GM23338 (cell line): Measurements from ENCODE around the gene DYRK4. TPM values are rescaled to one million over a fixed set of nuclear protein-coding genes. Genes with fewer than 3 reads are reported as not detected.

Experiments used
- ATAC-seq: fragments of 200-7000 bp; cut with Tn5 transposase; 3 replicates; pipeline ENCODE4 v1.9.1; 2020
- DNase-seq: peaks from one replicate; pipeline ENCODE4 v3.0.0-alpha.2; 2015; ENCODE audit warnings: low spot score
- H2AFZ ChIP-seq: fragments of 200-600 bp; sonication (generic); 2 replicates; pipeline ENCODE4 v1.8.0; 2016; ENCODE audit warnings: antibody characterized with exemption, mild to moderate bottlenecking, moderate library complexity
- H3F3A ChIP-seq: fragments of 200-600 bp; sonication (generic); replicated peaks from 2 replicates; pipeline ENCODE4 v1.8.0; 2017; ENCODE audit warnings: antibody characterized with exemption, mixed run types, low read depth
- H3K27ac ChIP-seq: fragments of 200-600 bp; sonication (generic); 2 replicates; pipeline ENCODE4 v1.6.1; 2016; ENCODE audit warnings: low read depth
- H3K27me3 ChIP-seq: fragments of 200-600 bp; sonication (generic); 2 replicates; pipeline ENCODE4 v1.8.0; 2016; ENCODE audit warnings: mild to moderate bottlenecking, mixed run types, moderate library complexity; ENCODE audit not compliant: insufficient read depth
- H3K36me3 ChIP-seq: fragments of 200-600 bp; sonication (generic); 2 replicates; pipeline ENCODE4 v1.8.0; 2016; ENCODE audit warnings: mild to moderate bottlenecking; ENCODE audit not compliant: insufficient read depth
- H3K4me1 ChIP-seq: fragments of 200-600 bp; sonication (generic); 2 replicates; pipeline ENCODE4 v1.8.0; 2016; ENCODE audit warnings: mild to moderate bottlenecking, moderate library complexity; ENCODE audit not compliant: insufficient read depth
- H3K4me2 ChIP-seq: fragments of 200-600 bp; sonication (generic); 2 replicates; pipeline ENCODE4 v1.7.1; 2017; ENCODE audit warnings: mixed run types
- H3K4me3 ChIP-seq: fragments of 200-600 bp; sonication (generic); 2 replicates; pipeline ENCODE4 v1.6.1; 2016; ENCODE audit warnings: mixed run types
- H3K79me2 ChIP-seq: fragments of 200-600 bp; sonication (generic); replicated peaks from 2 replicates; pipeline ENCODE4 v1.8.0; 2017; ENCODE audit warnings: mild to moderate bottlenecking; ENCODE audit not compliant: insufficient read depth
- H3K9me2 ChIP-seq: fragments of 200-600 bp; sonication (generic); 2 replicates; pipeline ENCODE4 v1.8.0; 2017; ENCODE audit not compliant: insufficient read depth
- H4K20me1 ChIP-seq: fragments of 200-600 bp; sonication (generic); replicated peaks from 2 replicates; pipeline ENCODE4 v1.8.0; 2017; ENCODE audit warnings: mild to moderate bottlenecking; ENCODE audit not compliant: insufficient read depth
- H3K27ac Mint-ChIP-seq: 2 replicates; pipeline ENCODE4 v1.8.0; 2020; ENCODE audit warnings: inconsistent platforms, mild to moderate bottlenecking, moderate library complexity, mixed read lengths
- H3K27me3 Mint-ChIP-seq: 3 replicates; pipeline ENCODE4 v1.8.0; 2022; ENCODE audit warnings: low read depth, mild to moderate bottlenecking, moderate library complexity, mixed read lengths, inconsistent platforms; ENCODE audit not compliant: insufficient read depth, poor library complexity
- H3K36me3 Mint-ChIP-seq: 3 replicates; pipeline ENCODE4 v1.8.0; 2021; ENCODE audit warnings: low read depth, mild to moderate bottlenecking, inconsistent platforms, moderate library complexity, mixed read lengths
- H3K4me1 Mint-ChIP-seq: 3 replicates; pipeline ENCODE4 v1.8.0; 2020; ENCODE audit warnings: mild to moderate bottlenecking, inconsistent platforms, mixed read lengths
- H3K4me3 Mint-ChIP-seq: 3 replicates; pipeline ENCODE4 v1.8.0; 2021; ENCODE audit warnings: moderate library complexity, mild to moderate bottlenecking, inconsistent platforms, mixed read lengths
- H3K9me3 Mint-ChIP-seq: 3 replicates; pipeline ENCODE4 v1.8.0; 2020; ENCODE audit warnings: moderate library complexity, mild to moderate bottlenecking, inconsistent platforms, mixed read lengths
- EZH2 ChIP-seq: fragments of 200-600 bp; sonication (generic); IDR thresholded peaks from one replicate; pipeline ENCODE4 v1.8.0; 2017; ENCODE audit warnings: antibody characterized with exemption, mild to moderate bottlenecking, low read depth; ENCODE audit not compliant: unreplicated experiment
- EZH2phosphoT487 ChIP-seq: fragments of 200-600 bp; sonication (generic); IDR thresholded peaks from one replicate; pipeline ENCODE4 v1.8.1; 2018; ENCODE audit warnings: antibody characterized with exemption; ENCODE audit not compliant: unreplicated experiment
- JUNB ChIP-seq: IDR thresholded peaks from one replicate; pipeline ENCODE4 v1.6.1; 2016; ENCODE audit warnings: antibody characterized with exemption; ENCODE audit not compliant: unreplicated experiment
- POLR2AphosphoS5 ChIP-seq: IDR thresholded peaks from 2 replicates; pipeline ENCODE4 v1.6.1; 2016; ENCODE audit warnings: antibody characterized with exemption, low read depth
- REST ChIP-seq: IDR thresholded peaks from one replicate; pipeline ENCODE4 v1.6.1; 2018; ENCODE audit warnings: antibody characterized with exemption; ENCODE audit not compliant: unreplicated experiment
- ZNF114 ChIP-seq: fragments of 250-450 bp; sonication (Bioruptor Pico); IDR thresholded peaks from 2 replicates; pipeline ENCODE4 v1.5.0; 2020; ENCODE audit warnings: mild to moderate bottlenecking, moderate library complexity
- ZNF331 ChIP-seq: fragments of 250-450 bp; sonication (Bioruptor Pico); IDR thresholded peaks from 2 replicates; pipeline ENCODE4 v1.5.0; 2020; ENCODE audit warnings: low read depth, mild to moderate bottlenecking, moderate library complexity
- ZNF462 ChIP-seq: fragments of 250-450 bp; sonication (Bioruptor Pico); IDR thresholded peaks from 2 replicates; pipeline ENCODE4 v1.5.0; 2020; ENCODE audit warnings: mild to moderate bottlenecking, moderate library complexity
- polyA plus RNA-seq: library from polyadenylated mRNA; unstranded; fragments of >200 nt; fragmentation: Nextera tagmentation; extraction: Ambion mirVana; gene quantifications from 2 replicates; pipeline ENCODE4 v1.2.1, GENCODE V29; 2016
- total RNA-seq: library from RNA; depleted of rRNA; stranded (reverse); fragments of >200 nt; shearing (Covaris generic); gene quantifications from 2 replicates; pipeline ENCODE4 v1.2.3, GENCODE V29; 2014
- TF ChIP-seq, protein P1 (sequence below): IDR thresholded peaks from 2 replicates; pipeline ENCODE4 v1.6.1; 2016; ENCODE audit warnings: antibody characterized with exemption
- TF ChIP-seq, protein P2 (sequence below), 2 experiments: fragments of 200-600 bp in 1 of 2; sonication (generic) in 1 of 2; conservative IDR thresholded peaks; 2 replicates each; pipeline versions ENCODE4 v1.5.1 to v1.6.1; 2016 to 2017; ENCODE audit warnings: antibody characterized with exemption in 2 of 2, low read depth in 2 of 2, mild to moderate bottlenecking in 2 of 2, moderate library complexity in 1 of 2

DYRK4 gene
- total and polyA plus RNA-seq, 2 experiments from 2014 or later: 11.3 to 16.9 TPM

GRCh38 chr12:4584896-4585295, 22.9 kb downstream of the DYRK4 start (continued):
- TF ChIP-seq ZNF462 (CRISPR knock-in tag): no peak
- no peak for TF ChIP-seq EZH2
- no peak for TF ChIP-seq JUNB
- no peak for TF ChIP-seq ZNF331 (CRISPR knock-in tag)

- Histone ChIP-seq H3K79me2 (no peaks in the 10 kb centered on the region), H3K4me1 (peaks cover 7% of the 10 kb centered on the region; the same call in 1 of the 2 replicates), H3K27me3 (no peaks in the 10 kb centered on the region), H3K4me2 (no peak overlapping the region), H2AFZ (peak overlapping the region; percentile 96), H3K4me3 (no peak overlapping the region), H4K20me1 (no peaks in the 10 kb centered on the region), H3K9me2 (no peaks in the 10 kb centered on the region), H3F3A (no peaks in the 10 kb centered on the region), H3K36me3 (no peaks in the 10 kb centered on the region), H3K27ac (no peak overlapping the region)
- Mint-ChIP-seq H3K4me1 (peaks cover 11% of the 10 kb centered on the region), H3K27me3 (peaks cover 1% of the 10 kb centered on the region), H3K9me3 (no peaks in the 10 kb centered on the region), H3K27ac (no peak overlapping the region), H3K4me3 (no peak overlapping the region), H3K36me3 (no peaks in the 10 kb centered on the region)
- DNase-seq: no peak
- ATAC-seq: no peak
- TF ChIP-seq REST: no peak
- no peak for TF ChIP-seq EZH2phosphoT487
- no peak for TF ChIP-seq ZNF331 (CRISPR knock-in tag)
- no peak for TF ChIP-seq POLR2AphosphoS5
- TF ChIP-seq, protein P1, sequence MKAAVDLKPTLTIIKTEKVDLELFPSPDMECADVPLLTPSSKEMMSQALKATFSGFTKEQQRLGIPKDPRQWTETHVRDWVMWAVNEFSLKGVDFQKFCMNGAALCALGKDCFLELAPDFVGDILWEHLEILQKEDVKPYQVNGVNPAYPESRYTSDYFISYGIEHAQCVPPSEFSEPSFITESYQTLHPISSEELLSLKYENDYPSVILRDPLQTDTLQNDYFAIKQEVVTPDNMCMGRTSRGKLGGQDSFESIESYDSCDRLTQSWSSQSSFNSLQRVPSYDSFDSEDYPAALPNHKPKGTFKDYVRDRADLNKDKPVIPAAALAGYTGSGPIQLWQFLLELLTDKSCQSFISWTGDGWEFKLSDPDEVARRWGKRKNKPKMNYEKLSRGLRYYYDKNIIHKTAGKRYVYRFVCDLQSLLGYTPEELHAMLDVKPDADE: no peak
- TF ChIP-seq, protein P2, sequence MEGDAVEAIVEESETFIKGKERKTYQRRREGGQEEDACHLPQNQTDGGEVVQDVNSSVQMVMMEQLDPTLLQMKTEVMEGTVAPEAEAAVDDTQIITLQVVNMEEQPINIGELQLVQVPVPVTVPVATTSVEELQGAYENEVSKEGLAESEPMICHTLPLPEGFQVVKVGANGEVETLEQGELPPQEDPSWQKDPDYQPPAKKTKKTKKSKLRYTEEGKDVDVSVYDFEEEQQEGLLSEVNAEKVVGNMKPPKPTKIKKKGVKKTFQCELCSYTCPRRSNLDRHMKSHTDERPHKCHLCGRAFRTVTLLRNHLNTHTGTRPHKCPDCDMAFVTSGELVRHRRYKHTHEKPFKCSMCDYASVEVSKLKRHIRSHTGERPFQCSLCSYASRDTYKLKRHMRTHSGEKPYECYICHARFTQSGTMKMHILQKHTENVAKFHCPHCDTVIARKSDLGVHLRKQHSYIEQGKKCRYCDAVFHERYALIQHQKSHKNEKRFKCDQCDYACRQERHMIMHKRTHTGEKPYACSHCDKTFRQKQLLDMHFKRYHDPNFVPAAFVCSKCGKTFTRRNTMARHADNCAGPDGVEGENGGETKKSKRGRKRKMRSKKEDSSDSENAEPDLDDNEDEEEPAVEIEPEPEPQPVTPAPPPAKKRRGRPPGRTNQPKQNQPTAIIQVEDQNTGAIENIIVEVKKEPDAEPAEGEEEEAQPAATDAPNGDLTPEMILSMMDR (conservative IDR thresholded peaks at IDR 0.05; ENCODE audit: low read depth in 2 of 2): no peak
- no peak for TF ChIP-seq ZNF114
- TF ChIP-seq JUNB: no peak
- no peak for TF ChIP-seq EZH2
Observed at GRCh38 chr12:4586500-4586899, 24.5 kb downstream of the DYRK4 start.
